ENCODE data around the gene ARHGAP27.

The ARHGAP27 gene

GRCh38 chr17:45394913-45395568, 37.6 kb downstream of the ARHGAP27 start:
- peak overlapping the region; percentile 56; the same call in 1 of the 2 replicates for H3K9ac ChIP-seq (ENCODE audit: low read depth, low read length)

GRCh38 chr17:45394564-45394912, 38.1 kb downstream of the ARHGAP27 start:
- Histone ChIP-seq H3K4me1 (ENCODE audit: insufficient read depth, low read length) (peaks cover 4% of the 10 kb centered on the region; the same call in 1 of the 2 replicates), H3K4me3 (ENCODE audit: low read length) (no peak overlapping the region), H3K27me3 (ENCODE audit: insufficient read depth, low read length) (no peaks in the 10 kb centered on the region), H3K9me3 (ENCODE audit: insufficient read depth, low read depth, low read length) (no peaks in the 10 kb centered on the region), H3K36me3 (ENCODE audit: insufficient read depth, low read depth, low read length) (no peaks in the 10 kb centered on the region), H3K9ac (ENCODE audit: low read depth, low read length) (peak overlapping the region; percentile 56; the same call in 1 of the 2 replicates), H3K27ac (ENCODE audit: low read length) (no peak overlapping the region)

More at GRCh38 chr17:45394913-45395568, 37.6 kb downstream of the ARHGAP27 start:
- no peak overlapping the region for H3K27ac ChIP-seq (ENCODE audit: low read length)
- no peaks in the 10 kb centered on the region for H3K9me3 ChIP-seq (ENCODE audit: insufficient read depth, low read depth, low read length)
- H3K4me3 ChIP-seq (ENCODE audit: low read length): peak overlapping the region; percentile 32; the same call in 1 of the 2 replicates
- no peaks in the 10 kb centered on the region for H3K27me3 ChIP-seq (ENCODE audit: insufficient read depth, low read length)
- H3K36me3 ChIP-seq (ENCODE audit: insufficient read depth, low read depth, low read length): no peaks in the 10 kb centered on the region
- H3K4me1 ChIP-seq (ENCODE audit: insufficient read depth, low read length): peaks cover 4% of the 10 kb centered on the region; the same call in 1 of the 2 replicates

GRCh38 chr17:45394091-45394490, 38.6 kb downstream of the ARHGAP27 start:
- Histone ChIP-seq H3K27ac (ENCODE audit: low read length) (no peak overlapping the region), H3K4me1 (ENCODE audit: insufficient read depth, low read length) (peaks cover 4% of the 10 kb centered on the region; the same call in 1 of the 2 replicates), H3K36me3 (ENCODE audit: insufficient read depth, low read depth, low read length) (no peaks in the 10 kb centered on the region), H3K9me3 (ENCODE audit: insufficient read depth, low read depth, low read length) (no peaks in the 10 kb centered on the region), H3K27me3 (ENCODE audit: insufficient read depth, low read length) (no peaks in the 10 kb centered on the region), H3K9ac (ENCODE audit: low read depth, low read length) (no peak overlapping the region), H3K4me3 (ENCODE audit: low read length) (no peak overlapping the region)

- Histone ChIP-seq H3K36me3 (ENCODE audit: insufficient read depth, low read depth, low read length) (no peaks in the 10 kb centered on the region), H3K9ac (ENCODE audit: low read depth, low read length) (no peak overlapping the region), H3K27ac (ENCODE audit: low read length) (no peak overlapping the region), H3K9me3 (ENCODE audit: insufficient read depth, low read depth, low read length) (no peaks in the 10 kb centered on the region), H3K27me3 (ENCODE audit: insufficient read depth, low read length) (no peaks in the 10 kb centered on the region), H3K4me3 (ENCODE audit: low read length) (no peak overlapping the region), H3K4me1 (ENCODE audit: insufficient read depth, low read length) (peaks cover 4% of the 10 kb centered on the region; the same call in 1 of the 2 replicates)
Observed at GRCh38 chr17:45393411-45393810, 39.3 kb downstream of the ARHGAP27 start.

GRCh38 chr17:45391918-45392317, 40.8 kb downstream of the ARHGAP27 start:
- Histone ChIP-seq H3K9ac (ENCODE audit: low read depth, low read length) (no peak overlapping the region), H3K27me3 (ENCODE audit: insufficient read depth, low read length) (no peaks in the 10 kb centered on the region), H3K27ac (ENCODE audit: low read length) (no peak overlapping the region), H3K36me3 (ENCODE audit: insufficient read depth, low read depth, low read length) (no peaks in the 10 kb centered on the region), H3K4me1 (ENCODE audit: insufficient read depth, low read length) (peaks cover 4% of the 10 kb centered on the region; the same call in 1 of the 2 replicates), H3K9me3 (ENCODE audit: insufficient read depth, low read depth, low read length) (no peaks in the 10 kb centered on the region), H3K4me3 (ENCODE audit: low read length) (no peak overlapping the region)

- Histone ChIP-seq H3K36me3 (ENCODE audit: insufficient read depth, low read depth, low read length) (no peaks in the 10 kb centered on the region), H3K4me1 (ENCODE audit: insufficient read depth, low read length) (peaks cover 4% of the 10 kb centered on the region; the same call in 1 of the 2 replicates), H3K9ac (ENCODE audit: low read depth, low read length) (no peak overlapping the region), H3K27ac (ENCODE audit: low read length) (no peak overlapping the region), H3K9me3 (ENCODE audit: insufficient read depth, low read depth, low read length) (no peaks in the 10 kb centered on the region), H3K4me3 (ENCODE audit: low read length) (no peak overlapping the region), H3K27me3 (ENCODE audit: insufficient read depth, low read length) (no peaks in the 10 kb centered on the region)
Observed at GRCh38 chr17:45391291-45391690, 41.4 kb downstream of the ARHGAP27 start.

- Histone ChIP-seq H3K27ac (ENCODE audit: low read length) (no peak overlapping the region), H3K4me1 (ENCODE audit: insufficient read depth, low read length) (no peaks in the 10 kb centered on the region), H3K27me3 (ENCODE audit: insufficient read depth, low read length) (no peaks in the 10 kb centered on the region; the same call in 1 of the 2 replicates), H3K4me3 (ENCODE audit: low read length) (no peak overlapping the region), H3K36me3 (ENCODE audit: insufficient read depth, low read depth, low read length) (no peaks in the 10 kb centered on the region), H3K9me3 (ENCODE audit: insufficient read depth, low read depth, low read length) (no peaks in the 10 kb centered on the region), H3K9ac (ENCODE audit: low read depth, low read length) (no peak overlapping the region)
Observed at GRCh38 chr17:45389354-45389753, 43.3 kb downstream of the ARHGAP27 start.

GRCh38 chr17:45388604-45389325, 43.9 kb downstream of the ARHGAP27 start:
- H3K36me3 ChIP-seq (ENCODE audit: insufficient read depth, low read depth, low read length): no peaks in the 10 kb centered on the region
- H3K27ac ChIP-seq (ENCODE audit: low read length): no peak overlapping the region
- no peak overlapping the region for H3K4me3 ChIP-seq (ENCODE audit: low read length)
- no peaks in the 10 kb centered on the region for H3K4me1 ChIP-seq (ENCODE audit: insufficient read depth, low read length)
- H3K9ac ChIP-seq (ENCODE audit: low read depth, low read length): no peak overlapping the region
- H3K9me3 ChIP-seq (ENCODE audit: insufficient read depth, low read depth, low read length): no peaks in the 10 kb centered on the region
- H3K27me3 ChIP-seq (ENCODE audit: insufficient read depth, low read length): no peaks in the 10 kb centered on the region; the same call in 1 of the 2 replicates

GRCh38 chr17:45387739-45388138, 44.9 kb downstream of the ARHGAP27 start:
- no peak overlapping the region for H3K27ac ChIP-seq (ENCODE audit: low read length)
- no peaks in the 10 kb centered on the region for H3K9me3 ChIP-seq (ENCODE audit: insufficient read depth, low read depth, low read length)
- no peak overlapping the region for H3K4me3 ChIP-seq (ENCODE audit: low read length)
- H3K27me3 ChIP-seq (ENCODE audit: insufficient read depth, low read length): no peaks in the 10 kb centered on the region; the same call in 1 of the 2 replicates
- no peaks in the 10 kb centered on the region for H3K36me3 ChIP-seq (ENCODE audit: insufficient read depth, low read depth, low read length)
- H3K4me1 ChIP-seq (ENCODE audit: insufficient read depth, low read length): no peaks in the 10 kb centered on the region
- no peak overlapping the region for H3K9ac ChIP-seq (ENCODE audit: low read depth, low read length)

- no peaks in the 10 kb centered on the region; the same call in 1 of the 2 replicates for H3K27me3 ChIP-seq (ENCODE audit: insufficient read depth, low read length)
- H3K27ac ChIP-seq (ENCODE audit: low read length): no peak overlapping the region
- H3K4me3 ChIP-seq (ENCODE audit: low read length): no peak overlapping the region
Observed at GRCh38 chr17:45386178-45386577, 46.5 kb downstream of the ARHGAP27 start.

GRCh38 chr17:45385331-45385997, 47.2 kb downstream of the ARHGAP27 start:
- Histone ChIP-seq H3K36me3 (ENCODE audit: insufficient read depth, low read depth, low read length) (no peaks in the 10 kb centered on the region), H3K9me3 (ENCODE audit: insufficient read depth, low read depth, low read length) (no peaks in the 10 kb centered on the region), H3K4me1 (ENCODE audit: insufficient read depth, low read length) (no peaks in the 10 kb centered on the region), H3K27me3 (ENCODE audit: insufficient read depth, low read length) (no peaks in the 10 kb centered on the region; the same call in 1 of the 2 replicates), H3K9ac (ENCODE audit: low read depth, low read length) (no peak overlapping the region), H3K27ac (ENCODE audit: low read length) (no peak overlapping the region), H3K4me3 (ENCODE audit: low read length) (no peak overlapping the region)

More at GRCh38 chr17:45386178-45386577, 46.5 kb downstream of the ARHGAP27 start:
- Histone ChIP-seq H3K36me3 (ENCODE audit: insufficient read depth, low read depth, low read length) (no peaks in the 10 kb centered on the region), H3K9me3 (ENCODE audit: insufficient read depth, low read depth, low read length) (no peaks in the 10 kb centered on the region), H3K9ac (ENCODE audit: low read depth, low read length) (no peak overlapping the region), H3K4me1 (ENCODE audit: insufficient read depth, low read length) (no peaks in the 10 kb centered on the region)
